SU-DHL-6 (cell line): Measurements from ENCODE around the gene CELF5.
"Not testable (repeated sequence)": the region's sequence is repeated elsewhere in the genome, so short reads cannot be mapped to it uniquely, and the experiment has no call there.

Source experiments
- H2AFZ ChIP-seq: fragments of 200-600 bp; sonication (generic); 2 replicates; pipeline ENCODE4 v1.6.1; 2014; ENCODE audit warnings: low read depth, mild to moderate bottlenecking, moderate library complexity, mixed read lengths, antibody characterized with exemption, low read length; ENCODE audit not compliant: severe bottlenecking
- H3F3A ChIP-seq: fragments of 200-600 bp; shearing (Covaris generic); 2 replicates; pipeline ENCODE4 v1.6.0; 2016; ENCODE audit warnings: antibody characterized with exemption, mild to moderate bottlenecking; ENCODE audit not compliant: insufficient read depth
- H3K27ac ChIP-seq: fragments of 200-600 bp; sonication (generic); 2 replicates; pipeline ENCODE4 v1.5.1; 2016; ENCODE audit warnings: low read depth, mild to moderate bottlenecking, low read length, moderate library complexity, mixed read lengths
- H3K27me3 ChIP-seq: fragments of 200-600 bp; sonication (generic), shearing (Covaris generic); 2 replicates; pipeline ENCODE4 v1.6.0; 2014; ENCODE audit warnings: mild to moderate bottlenecking, low read length
- H3K36me3 ChIP-seq: fragments of 200-600 bp; sonication (generic); 2 replicates; pipeline ENCODE4 v1.6.1; 2014; ENCODE audit warnings: mild to moderate bottlenecking, low read length, mixed read lengths
- H3K4me2 ChIP-seq: fragments of 300-600, 200-600 bp; shearing (Covaris generic), sonication (generic); 2 replicates; pipeline ENCODE4 v1.6.0; 2014; ENCODE audit warnings: low read length, low read depth, mild to moderate bottlenecking; ENCODE audit not compliant: poor library complexity, severe bottlenecking
- H3K4me3 ChIP-seq: fragments of 200-600 bp; sonication (generic); 2 replicates; pipeline ENCODE4 v1.5.1; 2014; ENCODE audit warnings: antibody characterized with exemption, low read length, mild to moderate bottlenecking, mixed read lengths; ENCODE audit not compliant: insufficient read depth, poor library complexity, severe bottlenecking
- H3K79me2 ChIP-seq: fragments of 200-600 bp; sonication (generic); 2 replicates; pipeline ENCODE4 v1.6.1; 2014; ENCODE audit warnings: mild to moderate bottlenecking, low read length, moderate library complexity; ENCODE audit not compliant: insufficient read depth
- H3K9ac ChIP-seq: fragments of 200-600 bp; sonication (generic); 2 replicates; pipeline ENCODE4 v1.7.0; 2014; ENCODE audit warnings: mild to moderate bottlenecking, low read length
- H3K9me2 ChIP-seq: fragments of 200-600 bp; sonication (generic); replicated peaks from 2 replicates; pipeline ENCODE4 v1.6.1; 2014; ENCODE audit warnings: low read length; ENCODE audit not compliant: insufficient read depth
- H3K9me3 ChIP-seq: fragments of 200-600 bp; sonication (generic); 2 replicates; pipeline ENCODE4 v1.6.1; 2014; ENCODE audit warnings: low read length, mixed read lengths; ENCODE audit not compliant: insufficient read depth
- H4K20me1 ChIP-seq: fragments of 200-600 bp; sonication (generic); 2 replicates; pipeline ENCODE4 v1.6.1; 2014; ENCODE audit warnings: low read depth, mild to moderate bottlenecking, antibody characterized with exemption, low read length, moderate library complexity, mixed read lengths
- EZH2phosphoT487 ChIP-seq: fragments of 200-600 bp; sonication (generic), shearing (Covaris generic); conservative IDR thresholded peaks from 2 replicates; pipeline ENCODE4 v1.6.1; 2018; ENCODE audit warnings: mild to moderate bottlenecking, antibody characterized with exemption, low read length, moderate library complexity, mixed read lengths
- TF ChIP-seq, protein P1 (sequence below): fragments of 200-600 bp; sonication (generic); IDR thresholded peaks from one replicate; pipeline ENCODE4 v1.5.1; 2017; ENCODE audit warnings: antibody characterized with exemption, mild to moderate bottlenecking, low read length, moderate library complexity; ENCODE audit not compliant: insufficient read depth, poor library complexity, severe bottlenecking

Gene CELF5

GRCh38 chr19:3333020-3333583, 108.6 kb downstream of the CELF5 start:
- no peak overlapping the region for H3K4me2 ChIP-seq
- TF ChIP-seq, protein P1, sequence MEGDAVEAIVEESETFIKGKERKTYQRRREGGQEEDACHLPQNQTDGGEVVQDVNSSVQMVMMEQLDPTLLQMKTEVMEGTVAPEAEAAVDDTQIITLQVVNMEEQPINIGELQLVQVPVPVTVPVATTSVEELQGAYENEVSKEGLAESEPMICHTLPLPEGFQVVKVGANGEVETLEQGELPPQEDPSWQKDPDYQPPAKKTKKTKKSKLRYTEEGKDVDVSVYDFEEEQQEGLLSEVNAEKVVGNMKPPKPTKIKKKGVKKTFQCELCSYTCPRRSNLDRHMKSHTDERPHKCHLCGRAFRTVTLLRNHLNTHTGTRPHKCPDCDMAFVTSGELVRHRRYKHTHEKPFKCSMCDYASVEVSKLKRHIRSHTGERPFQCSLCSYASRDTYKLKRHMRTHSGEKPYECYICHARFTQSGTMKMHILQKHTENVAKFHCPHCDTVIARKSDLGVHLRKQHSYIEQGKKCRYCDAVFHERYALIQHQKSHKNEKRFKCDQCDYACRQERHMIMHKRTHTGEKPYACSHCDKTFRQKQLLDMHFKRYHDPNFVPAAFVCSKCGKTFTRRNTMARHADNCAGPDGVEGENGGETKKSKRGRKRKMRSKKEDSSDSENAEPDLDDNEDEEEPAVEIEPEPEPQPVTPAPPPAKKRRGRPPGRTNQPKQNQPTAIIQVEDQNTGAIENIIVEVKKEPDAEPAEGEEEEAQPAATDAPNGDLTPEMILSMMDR = no peak
- no peak for TF ChIP-seq EZH2phosphoT487
- H3K27me3 ChIP-seq = no peaks in the 10 kb centered on the region
- H3K79me2 ChIP-seq = no peaks in the 10 kb centered on the region
- no peak overlapping the region for H2AFZ ChIP-seq
- H3K36me3 ChIP-seq = no peaks in the 10 kb centered on the region
- H3K27ac ChIP-seq = no peak overlapping the region
- H4K20me1 ChIP-seq = no peaks in the 10 kb centered on the region
- H3K9me3 ChIP-seq = no peaks in the 10 kb centered on the region
- no peaks in the 10 kb centered on the region for H3K9me2 ChIP-seq
- H3K9ac ChIP-seq = no peak overlapping the region
- no peaks in the 10 kb centered on the region for H3F3A ChIP-seq
- H3K4me3 ChIP-seq = no peak overlapping the region

DNA sequence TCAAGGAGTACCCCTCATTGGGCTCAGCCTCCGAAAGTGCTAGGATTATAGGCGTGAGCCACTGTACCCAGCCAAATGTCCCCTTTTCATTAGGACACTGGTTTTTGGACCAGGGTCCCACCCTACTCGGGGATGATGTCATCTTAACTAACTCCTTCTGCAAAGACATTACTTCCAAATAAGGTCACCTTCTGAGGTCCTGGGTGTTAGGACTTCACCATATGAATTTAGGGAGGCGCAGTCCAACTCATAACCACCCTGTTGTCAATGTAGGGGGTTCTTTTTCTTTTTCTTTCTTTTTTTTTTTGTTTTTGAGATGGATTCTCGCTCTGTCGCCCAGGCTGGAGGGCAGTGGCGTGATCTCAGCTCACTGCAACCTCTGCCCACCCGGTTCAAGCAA, 109.2 kb downstream of the CELF5 start:
- TF ChIP-seq, protein P1 = no peak
- TF ChIP-seq EZH2phosphoT487 = no peak
- no peaks in the 10 kb centered on the region for H3K9me2 ChIP-seq
- no peaks in the 10 kb centered on the region for H3K9me3 ChIP-seq
- no peaks in the 10 kb centered on the region for H3K79me2 ChIP-seq
- no peak overlapping the region for H3K4me2 ChIP-seq
- no peaks in the 10 kb centered on the region for H3K36me3 ChIP-seq
- H3F3A ChIP-seq = no peaks in the 10 kb centered on the region
- no peaks in the 10 kb centered on the region for H3K27me3 ChIP-seq
- no peak overlapping the region for H3K27ac ChIP-seq
- no peak overlapping the region for H3K4me3 ChIP-seq
- no peaks in the 10 kb centered on the region for H4K20me1 ChIP-seq
- no peak overlapping the region for H2AFZ ChIP-seq
- no peak overlapping the region for H3K9ac ChIP-seq

DNA sequence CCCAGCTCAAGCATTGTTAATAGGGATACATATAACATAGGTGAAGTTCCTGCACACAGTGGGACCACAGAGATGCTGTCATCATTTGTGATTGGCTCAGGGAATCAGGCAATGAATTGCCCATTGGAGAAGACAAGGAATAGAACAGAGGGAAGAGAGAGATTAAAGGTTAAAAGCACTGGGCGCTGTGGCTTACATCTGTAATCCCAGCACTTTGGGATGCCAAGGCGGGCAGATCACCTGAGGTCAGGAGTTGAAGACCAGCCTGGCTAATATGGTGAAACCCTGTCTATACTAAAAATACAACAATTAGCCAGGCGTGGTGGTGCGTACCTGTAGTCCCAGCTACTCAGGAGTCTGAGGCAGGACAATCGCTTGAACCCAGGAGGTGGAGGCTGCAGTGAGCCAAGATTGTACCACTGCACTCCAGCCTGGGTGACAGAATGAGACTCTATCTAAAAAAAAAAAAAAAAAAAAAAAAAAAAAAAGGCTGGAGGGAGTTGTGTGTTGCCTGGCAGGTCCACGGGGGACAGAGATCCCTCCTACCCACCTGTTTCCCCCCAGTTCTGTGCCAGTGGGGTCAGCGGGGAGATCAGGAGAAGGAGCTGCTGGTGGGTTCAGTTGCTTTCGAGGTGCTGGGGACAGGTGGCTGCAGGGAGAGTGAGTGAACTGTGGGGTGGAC, 110.4 kb downstream of the CELF5 start:
- H3K9ac ChIP-seq = not testable (repeated sequence)

More for the DNA sequence above, 110.4 kb downstream of the CELF5 start:
- H3K9me3 ChIP-seq, H3F3A ChIP-seq, H3K79me2 ChIP-seq, H3K4me2 ChIP-seq, H3K9me2 ChIP-seq, H2AFZ ChIP-seq, H3K27me3 ChIP-seq, H3K36me3 ChIP-seq, H3K4me3 ChIP-seq, H4K20me1 ChIP-seq, H3K27ac ChIP-seq: not testable (repeated sequence)
